H1 (cell line): ENCODE measurements around the gene STK31.

Experiments used
- POLR2A ChIP-seq, 2 experiments: IDR thresholded peaks; 1 replicate in 1 of 2; 2 replicates in 1 of 2; pipeline ENCODE4 v1.6.1; 2011; ENCODE audit warnings: low read depth in 2 of 2, low read length in 2 of 2, mild to moderate bottlenecking in 2 of 2; ENCODE audit errors: control extremely low read depth in 1 of 2
- RFX5 ChIP-seq: IDR thresholded peaks from 2 replicates; pipeline ENCODE4 v1.6.1; 2011; ENCODE audit warnings: low read depth, low read length, improper control_type of control experiment, borderline replicate concordance
- RNF2 ChIP-seq: fragments of 200-900, 300-1000 bp; sonication (generic); IDR thresholded peaks from 2 replicates; pipeline ENCODE4 v1.7.1; 2016; ENCODE audit warnings: borderline replicate concordance, low read depth, mild to moderate bottlenecking, antibody characterized with exemption, low read length; ENCODE audit not compliant: poor library complexity, severe bottlenecking; ENCODE audit errors: missing control alignments
- SIN3A ChIP-seq, 2 experiments: IDR thresholded peaks in 1 of 2; conservative IDR thresholded peaks in 1 of 2; 2 replicates each; pipeline ENCODE4 v1.6.1; 2011 to 2012; ENCODE audit warnings: low read length in 2 of 2, improper control_type of control experiment in 1 of 2, low read depth in 1 of 2, mild to moderate bottlenecking in 1 of 2
- TAF1 ChIP-seq: IDR thresholded peaks from 2 replicates; pipeline ENCODE4 v1.6.1; 2011; ENCODE audit warnings: mild to moderate bottlenecking, low read depth, low read length
- ZNF274 ChIP-seq: IDR thresholded peaks from 2 replicates; pipeline ENCODE4 v1.7.0; 2012; ENCODE audit warnings: low read length, borderline replicate concordance; ENCODE audit errors: extremely low read depth
- TF ChIP-seq, protein P1 (sequence below), 3 experiments: IDR thresholded peaks; 1 replicate in 2 of 3; 2 replicates in 1 of 3; pipeline versions ENCODE4 v1.5.1 to v1.6.1; 2011; ENCODE audit warnings: low read length in 3 of 3, mild to moderate bottlenecking in 3 of 3, inconsistent platforms in 2 of 3, low read depth in 1 of 3, moderate library complexity in 1 of 3; ENCODE audit not compliant: insufficient read depth in 1 of 3; ENCODE audit errors: control extremely low read depth in 1 of 3
- TF ChIP-seq, protein P2 (sequence below): IDR thresholded peaks from 2 replicates; pipeline ENCODE4 v1.6.1; 2011; ENCODE audit warnings: low read depth, mild to moderate bottlenecking, low read length; ENCODE audit not compliant: insufficient read depth

DNA sequence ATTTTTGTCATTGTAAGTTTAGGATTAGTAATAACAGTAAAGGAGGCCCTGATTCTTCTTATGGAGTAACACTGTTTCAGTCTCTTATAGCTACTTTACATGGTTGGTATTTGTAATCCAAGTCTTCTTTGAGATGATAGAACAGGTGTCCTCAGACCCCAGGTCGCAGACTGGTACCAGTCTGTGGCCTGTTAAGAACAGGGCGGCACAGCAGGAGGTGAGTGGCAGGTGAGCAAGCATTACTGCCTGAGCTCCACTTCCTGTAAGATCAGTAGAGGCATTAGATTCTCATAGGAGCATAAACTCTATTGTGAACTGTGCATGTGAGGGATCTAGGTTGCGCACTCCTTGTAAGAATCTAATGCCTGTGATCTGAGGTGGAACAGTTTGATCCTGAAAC is 77.3 kb downstream of the STK31 start:
- TF ChIP-seq POLR2A (IDR thresholded peaks at IDR 0.05; ENCODE audit: control extremely low read depth in 1 of 2, low read depth in 2 of 2, low read length in 2 of 2) (no peak), RNF2 (no peak), TAF1 (no peak), ZNF274 (no peak), RFX5 (no peak), SIN3A (conservative IDR thresholded peaks at IDR 0.05 in 1 of 2, IDR thresholded peaks at IDR 0.05 in 1 of 2; ENCODE audit: low read depth in 1 of 2, low read length in 2 of 2) (no peak)
- TF ChIP-seq, protein P1, sequence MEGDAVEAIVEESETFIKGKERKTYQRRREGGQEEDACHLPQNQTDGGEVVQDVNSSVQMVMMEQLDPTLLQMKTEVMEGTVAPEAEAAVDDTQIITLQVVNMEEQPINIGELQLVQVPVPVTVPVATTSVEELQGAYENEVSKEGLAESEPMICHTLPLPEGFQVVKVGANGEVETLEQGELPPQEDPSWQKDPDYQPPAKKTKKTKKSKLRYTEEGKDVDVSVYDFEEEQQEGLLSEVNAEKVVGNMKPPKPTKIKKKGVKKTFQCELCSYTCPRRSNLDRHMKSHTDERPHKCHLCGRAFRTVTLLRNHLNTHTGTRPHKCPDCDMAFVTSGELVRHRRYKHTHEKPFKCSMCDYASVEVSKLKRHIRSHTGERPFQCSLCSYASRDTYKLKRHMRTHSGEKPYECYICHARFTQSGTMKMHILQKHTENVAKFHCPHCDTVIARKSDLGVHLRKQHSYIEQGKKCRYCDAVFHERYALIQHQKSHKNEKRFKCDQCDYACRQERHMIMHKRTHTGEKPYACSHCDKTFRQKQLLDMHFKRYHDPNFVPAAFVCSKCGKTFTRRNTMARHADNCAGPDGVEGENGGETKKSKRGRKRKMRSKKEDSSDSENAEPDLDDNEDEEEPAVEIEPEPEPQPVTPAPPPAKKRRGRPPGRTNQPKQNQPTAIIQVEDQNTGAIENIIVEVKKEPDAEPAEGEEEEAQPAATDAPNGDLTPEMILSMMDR (IDR thresholded peaks at IDR 0.05; ENCODE audit: control extremely low read depth in 1 of 3, insufficient read depth in 1 of 3, low read depth in 1 of 3, low read length in 3 of 3): no peak
- TF ChIP-seq, protein P2, sequence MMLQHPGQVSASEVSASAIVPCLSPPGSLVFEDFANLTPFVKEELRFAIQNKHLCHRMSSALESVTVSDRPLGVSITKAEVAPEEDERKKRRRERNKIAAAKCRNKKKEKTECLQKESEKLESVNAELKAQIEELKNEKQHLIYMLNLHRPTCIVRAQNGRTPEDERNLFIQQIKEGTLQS: no peak
